ENCODE data around the gene CDC25C.

CDC25C gene

GRCh38 chr5:138370537-138370936 is 38.9 kb upstream of the CDC25C start:
- TF ChIP-seq TAF1 (IDR thresholded peaks at IDR 0.05; ENCODE audit: borderline replicate concordance, insufficient read depth, low read length) (no peak), SIN3A (IDR thresholded peaks at IDR 0.05; ENCODE audit: borderline replicate concordance, insufficient read depth, low read length) (no peak), POLR2AphosphoS5 (IDR thresholded peaks at IDR 0.05; ENCODE audit: low read depth, low read length) (no peak), REST (IDR thresholded peaks at IDR 0.05; ENCODE audit: insufficient read depth in 1 of 2, low read depth in 2 of 2, low read length in 2 of 2) (no peak), FOXP2 (optimal IDR thresholded peaks at IDR 0.05; ENCODE audit: borderline replicate concordance, extremely low read depth, extremely low read length, insufficient read depth) (no peak)

- TF ChIP-seq TAF1 (IDR thresholded peaks at IDR 0.05; ENCODE audit: borderline replicate concordance, insufficient read depth, low read length): no peak
- no peak for TF ChIP-seq REST (IDR thresholded peaks at IDR 0.05; ENCODE audit: insufficient read depth in 1 of 2, low read depth in 2 of 2, low read length in 2 of 2)
- TF ChIP-seq POLR2AphosphoS5 (IDR thresholded peaks at IDR 0.05; ENCODE audit: low read depth, low read length): no peak
- no peak for TF ChIP-seq SIN3A (IDR thresholded peaks at IDR 0.05; ENCODE audit: borderline replicate concordance, insufficient read depth, low read length)
- no peak for TF ChIP-seq FOXP2 (optimal IDR thresholded peaks at IDR 0.05; ENCODE audit: borderline replicate concordance, extremely low read depth, extremely low read length, insufficient read depth)
Measured at GRCh38 chr5:138369706-138370105, 38.1 kb upstream of the CDC25C start.

GRCh38 chr5:138369261-138369660 is 37.7 kb upstream of the CDC25C start:
- TF ChIP-seq FOXP2 (optimal IDR thresholded peaks at IDR 0.05; ENCODE audit: borderline replicate concordance, extremely low read depth, extremely low read length, insufficient read depth) (no peak), POLR2AphosphoS5 (IDR thresholded peaks at IDR 0.05; ENCODE audit: low read depth, low read length) (no peak), SIN3A (IDR thresholded peaks at IDR 0.05; ENCODE audit: borderline replicate concordance, insufficient read depth, low read length) (no peak), REST (IDR thresholded peaks at IDR 0.05; ENCODE audit: insufficient read depth in 1 of 2, low read depth in 2 of 2, low read length in 2 of 2) (no peak), TAF1 (IDR thresholded peaks at IDR 0.05; ENCODE audit: borderline replicate concordance, insufficient read depth, low read length) (no peak)

- TF ChIP-seq TAF1 (IDR thresholded peaks at IDR 0.05; ENCODE audit: borderline replicate concordance, insufficient read depth, low read length) (no peak), SIN3A (IDR thresholded peaks at IDR 0.05; ENCODE audit: borderline replicate concordance, insufficient read depth, low read length) (no peak), FOXP2 (optimal IDR thresholded peaks at IDR 0.05; ENCODE audit: borderline replicate concordance, extremely low read depth, extremely low read length, insufficient read depth) (no peak), REST (IDR thresholded peaks at IDR 0.05; ENCODE audit: insufficient read depth in 1 of 2, low read depth in 2 of 2, low read length in 2 of 2) (no peak)
Measured at GRCh38 chr5:138366632-138367382, 35.2 kb upstream of the CDC25C start.
